Epithelial cell of proximal tubule (primary cell): Measurements from ENCODE around the gene NR0B1. TPM values are rescaled to one million over a fixed set of nuclear protein-coding genes. Genes with fewer than 3 reads are reported as not detected.

Experiments
- DNase-seq: peaks from one replicate; pipeline ENCODE4 v3.0.0-alpha.2; 2011; ENCODE audit warnings: low read depth
- H3K4me3 ChIP-seq: 2 replicates; pipeline ENCODE4 v1.5.1; 2011; ENCODE audit warnings: low read depth, mild to moderate bottlenecking, low read length
- total RNA-seq: library from RNA; depleted of rRNA; stranded (reverse); fragments of >200 nt; gene quantifications from 2 replicates; pipeline ENCODE4 v1.2.3, GENCODE V29; 2015
- TF ChIP-seq, protein P1 (sequence below): conservative IDR thresholded peaks from 2 replicates; pipeline ENCODE4 v1.5.1; 2012; ENCODE audit warnings: low read depth, mild to moderate bottlenecking, low read length

Gene NR0B1
- total RNA-seq, 1 donor from 2014 or later: 0.35 TPM

DNA sequence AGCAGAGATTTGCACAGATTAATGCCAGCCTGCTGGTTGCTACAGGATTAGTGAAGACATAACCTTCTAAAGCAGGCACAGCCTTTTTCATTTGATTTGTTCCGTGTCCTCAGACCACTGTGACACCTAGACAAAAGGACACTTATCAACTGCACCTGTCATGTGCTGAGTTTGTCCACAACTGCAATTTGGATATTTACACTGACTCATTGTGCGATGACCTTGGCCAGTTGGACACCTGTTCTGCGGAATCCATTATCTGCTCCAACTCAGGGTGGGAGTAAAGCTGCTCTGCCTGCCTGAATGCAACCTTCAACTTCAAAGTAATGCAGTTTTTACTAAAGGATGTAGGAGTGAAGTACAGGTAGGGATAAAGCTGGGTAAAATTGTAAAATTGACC, 4.1 kb upstream of the NR0B1 start:
- H3K4me3 ChIP-seq: no peak overlapping the region
- TF ChIP-seq, protein P1, sequence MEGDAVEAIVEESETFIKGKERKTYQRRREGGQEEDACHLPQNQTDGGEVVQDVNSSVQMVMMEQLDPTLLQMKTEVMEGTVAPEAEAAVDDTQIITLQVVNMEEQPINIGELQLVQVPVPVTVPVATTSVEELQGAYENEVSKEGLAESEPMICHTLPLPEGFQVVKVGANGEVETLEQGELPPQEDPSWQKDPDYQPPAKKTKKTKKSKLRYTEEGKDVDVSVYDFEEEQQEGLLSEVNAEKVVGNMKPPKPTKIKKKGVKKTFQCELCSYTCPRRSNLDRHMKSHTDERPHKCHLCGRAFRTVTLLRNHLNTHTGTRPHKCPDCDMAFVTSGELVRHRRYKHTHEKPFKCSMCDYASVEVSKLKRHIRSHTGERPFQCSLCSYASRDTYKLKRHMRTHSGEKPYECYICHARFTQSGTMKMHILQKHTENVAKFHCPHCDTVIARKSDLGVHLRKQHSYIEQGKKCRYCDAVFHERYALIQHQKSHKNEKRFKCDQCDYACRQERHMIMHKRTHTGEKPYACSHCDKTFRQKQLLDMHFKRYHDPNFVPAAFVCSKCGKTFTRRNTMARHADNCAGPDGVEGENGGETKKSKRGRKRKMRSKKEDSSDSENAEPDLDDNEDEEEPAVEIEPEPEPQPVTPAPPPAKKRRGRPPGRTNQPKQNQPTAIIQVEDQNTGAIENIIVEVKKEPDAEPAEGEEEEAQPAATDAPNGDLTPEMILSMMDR: no peak

DNA sequence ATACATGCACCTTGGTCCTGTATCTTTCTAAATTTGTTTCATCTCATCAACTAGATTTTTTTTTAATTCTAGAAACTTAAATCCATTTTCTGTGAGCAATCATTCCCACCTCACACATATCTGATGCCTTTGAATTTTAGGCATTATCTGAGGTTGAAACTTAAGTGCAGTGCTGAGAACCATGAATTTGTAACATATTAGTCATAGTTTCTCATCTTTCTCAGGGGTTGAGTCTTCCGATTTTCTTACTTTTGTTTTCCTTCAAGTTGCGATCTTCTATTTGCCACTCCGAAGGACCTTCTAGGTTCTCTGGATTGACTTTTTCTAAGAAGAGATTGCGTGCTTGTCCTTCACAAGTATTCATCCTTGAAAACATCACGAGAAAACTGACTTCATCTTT, 3.7 kb upstream of the NR0B1 start:
- no peak for DNase-seq
- H3K4me3 ChIP-seq: no peak overlapping the region
- TF ChIP-seq, protein P1: no peak

More for the DNA sequence above, 4.1 kb upstream of the NR0B1 start:
- no peak for DNase-seq

DNA sequence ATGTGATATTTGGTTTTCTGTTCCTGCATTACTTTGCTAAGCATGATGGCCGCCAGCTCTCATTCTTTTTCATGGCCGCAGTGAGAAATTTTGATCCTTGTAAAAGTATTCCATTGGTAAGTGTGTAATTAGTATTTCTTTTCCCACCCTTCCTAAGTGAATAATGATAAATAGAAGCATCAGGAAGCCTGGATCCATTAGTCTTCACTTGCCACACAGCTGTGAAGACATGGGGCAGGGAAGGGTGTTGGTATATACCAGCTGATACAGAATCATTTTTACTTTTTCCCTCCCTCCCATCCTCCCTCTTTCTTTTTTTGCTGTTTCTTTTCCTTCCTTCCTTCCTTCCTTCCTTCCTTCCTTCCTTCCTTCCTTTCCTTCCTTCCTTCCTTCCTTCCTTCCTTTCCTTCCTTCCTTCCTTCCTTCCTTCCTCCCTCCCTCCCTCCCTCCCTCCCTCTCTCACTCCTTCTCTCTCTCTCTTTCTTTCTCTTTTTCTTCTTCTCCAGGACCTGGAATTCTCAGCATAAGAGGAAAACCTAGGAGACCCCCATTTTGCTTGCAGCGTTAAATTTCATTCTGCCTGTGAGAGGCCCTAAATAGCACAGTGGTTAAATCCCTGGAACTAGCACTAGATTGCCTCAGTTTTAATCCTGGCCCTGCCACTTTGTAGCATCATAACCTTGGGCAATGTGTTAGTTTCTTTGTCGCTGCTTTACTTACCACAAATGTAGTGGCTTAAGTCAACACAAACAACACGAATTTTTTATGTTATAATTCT, 1.4 kb upstream of the NR0B1 start:
- H3K4me3 ChIP-seq: no peak overlapping the region
- TF ChIP-seq, protein P1: no peak
- no peak for DNase-seq

DNA sequence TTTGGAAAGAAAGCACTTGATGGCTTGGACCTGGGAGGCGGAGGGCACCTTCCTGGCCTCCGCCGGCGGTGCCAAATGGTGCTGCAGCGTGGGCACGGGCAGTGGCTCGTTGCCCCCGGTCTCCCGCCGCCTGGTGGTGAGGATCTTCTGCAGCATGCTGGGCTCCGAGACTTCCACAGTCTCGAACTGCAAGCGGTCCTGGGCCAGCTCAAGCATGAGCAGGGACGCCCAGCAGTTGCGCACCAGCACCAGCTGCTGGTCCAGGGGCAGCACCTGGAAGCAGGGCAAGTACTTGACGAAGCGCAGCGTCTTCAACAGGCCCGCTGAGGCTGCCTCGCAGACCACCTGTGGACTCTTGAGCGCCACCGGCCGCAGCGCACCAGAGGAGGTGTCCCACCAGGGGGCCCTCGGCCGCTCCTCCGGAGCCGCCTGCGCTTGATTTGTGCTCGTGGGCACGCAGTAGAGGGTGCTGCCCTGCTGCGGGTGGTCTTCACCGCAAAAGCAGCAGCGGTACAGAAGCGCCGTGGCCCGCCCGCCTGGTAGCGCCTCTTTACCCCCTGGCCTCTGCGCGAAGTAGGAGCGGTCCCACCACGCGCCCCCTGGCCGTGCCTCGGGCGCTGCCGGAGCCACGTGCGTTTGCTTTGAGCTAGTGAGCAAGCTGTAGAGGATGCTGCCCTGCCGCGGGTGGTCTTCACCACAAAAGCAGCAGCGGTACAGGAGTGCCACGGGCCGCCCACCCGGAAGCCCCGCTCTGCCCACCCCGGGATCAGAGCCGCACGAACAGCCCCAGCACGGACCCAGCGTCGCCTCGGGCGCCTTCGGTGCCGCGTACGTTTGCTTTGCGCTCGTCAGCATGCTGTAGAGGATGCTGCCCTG, 689 bp downstream of the NR0B1 start:
- TF ChIP-seq, protein P1: peak; percentile 39
- peak overlapping the region; percentile 26 for H3K4me3 ChIP-seq
- no peak for DNase-seq

DNA sequence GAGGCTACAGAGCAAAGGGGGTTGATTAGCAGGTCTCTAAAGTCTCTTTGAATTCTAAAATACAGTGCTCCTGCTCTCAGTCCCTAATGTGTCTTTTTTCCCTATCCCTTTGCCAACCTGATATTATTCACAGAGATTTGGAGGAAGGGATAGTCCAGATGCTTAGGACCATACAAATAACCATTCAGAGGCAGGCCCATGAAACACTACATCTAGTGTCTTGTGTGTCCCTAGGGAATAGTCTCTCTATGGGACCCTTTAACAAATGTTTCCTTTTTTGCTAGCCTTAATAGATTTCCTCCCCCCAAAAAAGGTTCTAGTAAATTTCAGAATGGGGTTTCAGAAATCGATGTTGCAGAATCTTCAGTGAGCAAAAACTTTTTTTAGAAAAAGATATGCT, 1.7 kb downstream of the NR0B1 start:
- H3K4me3 ChIP-seq: no peak overlapping the region
- no peak for DNase-seq
- TF ChIP-seq, protein P1: no peak

DNA sequence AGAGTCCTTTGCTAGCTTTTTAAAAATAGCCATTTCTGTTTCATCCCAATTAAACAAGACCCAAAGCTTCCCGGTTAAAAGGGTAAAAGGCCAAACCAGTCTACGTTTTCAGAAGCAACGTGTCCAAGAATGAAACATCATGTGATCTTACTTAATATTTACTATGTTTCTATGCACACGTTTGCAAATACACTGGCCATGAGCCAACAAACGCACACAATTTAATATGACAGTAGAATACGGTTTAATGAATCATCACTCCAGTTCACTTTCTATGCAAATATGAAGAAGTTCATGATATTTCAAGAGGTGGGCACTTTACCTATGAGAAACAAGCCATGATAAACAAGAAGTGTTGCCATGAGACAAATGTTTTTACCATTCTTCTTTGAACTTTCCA, 4.3 kb downstream of the NR0B1 start:
- no peak for DNase-seq
- TF ChIP-seq, protein P1: no peak
- H3K4me3 ChIP-seq: no peak overlapping the region
